ENCODE data around the gene ATP6V1B1.

DNA sequence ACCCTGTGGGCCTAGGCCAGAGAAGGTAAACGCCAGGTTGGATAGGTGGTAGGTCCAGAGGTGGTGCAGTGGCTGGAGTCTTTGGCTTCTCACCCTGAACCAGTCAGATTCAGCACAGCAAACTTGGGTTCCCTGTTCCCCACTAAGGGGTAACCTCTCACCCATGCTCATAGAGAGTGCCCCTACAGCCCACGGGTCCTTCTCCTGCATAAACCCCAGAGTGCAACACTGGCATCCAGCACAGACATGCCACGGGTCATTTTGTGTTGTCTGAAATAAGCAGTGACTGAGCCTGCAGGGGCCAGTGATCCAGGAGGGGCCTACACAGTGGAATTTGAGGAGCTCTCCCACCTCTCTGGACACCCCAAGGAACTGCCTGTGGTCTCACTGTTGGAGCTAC is 40.5 kb upstream of the ATP6V1B1 start:
- TF ChIP-seq, protein P1, sequence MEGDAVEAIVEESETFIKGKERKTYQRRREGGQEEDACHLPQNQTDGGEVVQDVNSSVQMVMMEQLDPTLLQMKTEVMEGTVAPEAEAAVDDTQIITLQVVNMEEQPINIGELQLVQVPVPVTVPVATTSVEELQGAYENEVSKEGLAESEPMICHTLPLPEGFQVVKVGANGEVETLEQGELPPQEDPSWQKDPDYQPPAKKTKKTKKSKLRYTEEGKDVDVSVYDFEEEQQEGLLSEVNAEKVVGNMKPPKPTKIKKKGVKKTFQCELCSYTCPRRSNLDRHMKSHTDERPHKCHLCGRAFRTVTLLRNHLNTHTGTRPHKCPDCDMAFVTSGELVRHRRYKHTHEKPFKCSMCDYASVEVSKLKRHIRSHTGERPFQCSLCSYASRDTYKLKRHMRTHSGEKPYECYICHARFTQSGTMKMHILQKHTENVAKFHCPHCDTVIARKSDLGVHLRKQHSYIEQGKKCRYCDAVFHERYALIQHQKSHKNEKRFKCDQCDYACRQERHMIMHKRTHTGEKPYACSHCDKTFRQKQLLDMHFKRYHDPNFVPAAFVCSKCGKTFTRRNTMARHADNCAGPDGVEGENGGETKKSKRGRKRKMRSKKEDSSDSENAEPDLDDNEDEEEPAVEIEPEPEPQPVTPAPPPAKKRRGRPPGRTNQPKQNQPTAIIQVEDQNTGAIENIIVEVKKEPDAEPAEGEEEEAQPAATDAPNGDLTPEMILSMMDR (IDR thresholded peaks at IDR 0.05) = no peak
- no peak for TF ChIP-seq POLR2A (IDR thresholded peaks at IDR 0.05)

Measured in esophagus squamous epithelium (tissue), 4 donors.